GM23248 (cell line): ENCODE measurements around the gene THYN1. TPM values are rescaled to one million over a fixed set of nuclear protein-coding genes. Genes with fewer than 3 reads are reported as not detected.

Experiments
- DNase-seq: peaks from one replicate; pipeline ENCODE4 v3.0.0-alpha.2; 2015
- H2AFZ ChIP-seq: fragments of 200-600 bp; sonication (generic); 2 replicates; pipeline ENCODE4 v1.6.1; 2016; ENCODE audit warnings: antibody characterized with exemption
- H3F3A ChIP-seq: fragments of 200-600 bp; sonication (generic); 2 replicates; pipeline ENCODE4 v1.6.1; 2016; ENCODE audit warnings: mild to moderate bottlenecking, antibody characterized with exemption, mixed run types; ENCODE audit not compliant: insufficient read depth
- H3K27ac ChIP-seq: fragments of 200-600 bp; sonication (generic); 2 replicates; pipeline ENCODE4 v1.5.1; 2016; ENCODE audit warnings: mild to moderate bottlenecking
- H3K27me3 ChIP-seq: fragments of 200-600 bp; sonication (generic); replicated peaks from 2 replicates; pipeline ENCODE4 v1.6.1; 2016; ENCODE audit warnings: mild to moderate bottlenecking; ENCODE audit not compliant: insufficient read depth
- H3K36me3 ChIP-seq: fragments of 200-600 bp; sonication (generic); 2 replicates; pipeline ENCODE4 v1.6.1; 2016; ENCODE audit warnings: low read depth, mild to moderate bottlenecking
- H3K4me1 ChIP-seq: fragments of 200-600 bp; sonication (generic); 2 replicates; pipeline ENCODE4 v1.6.1; 2016; ENCODE audit warnings: mild to moderate bottlenecking; ENCODE audit not compliant: insufficient read depth
- H3K4me2 ChIP-seq: fragments of 200-600 bp; sonication (generic); one replicate; pipeline ENCODE4 v1.6.1; 2016; ENCODE audit warnings: mild to moderate bottlenecking; ENCODE audit not compliant: unreplicated experiment
- H3K4me3 ChIP-seq: fragments of 200-600 bp; sonication (generic); 2 replicates; pipeline ENCODE4 v1.5.1; 2016; ENCODE audit warnings: mild to moderate bottlenecking
- H3K79me2 ChIP-seq: fragments of 200-600 bp; sonication (generic); 2 replicates; pipeline ENCODE4 v1.6.1; 2016; ENCODE audit warnings: mild to moderate bottlenecking; ENCODE audit not compliant: insufficient read depth
- H3K9ac ChIP-seq: fragments of 200-600 bp; sonication (generic); 2 replicates; pipeline ENCODE4 v1.6.1; 2016; ENCODE audit warnings: mild to moderate bottlenecking
- H3K9me2 ChIP-seq: fragments of 200-600 bp; sonication (generic); 2 replicates; pipeline ENCODE4 v1.6.1; 2016; ENCODE audit warnings: mixed run types, mild to moderate bottlenecking, moderate library complexity; ENCODE audit not compliant: insufficient read depth
- H3K9me3 ChIP-seq: fragments of 200-600 bp; sonication (generic); one replicate; pipeline ENCODE4 v1.6.1; 2017; ENCODE audit warnings: low read depth
- H4K20me1 ChIP-seq: fragments of 200-600 bp; sonication (generic); 2 replicates; pipeline ENCODE4 v1.6.0; 2016; ENCODE audit not compliant: insufficient read depth
- EZH2 ChIP-seq: fragments of 200-600 bp; sonication (generic); IDR thresholded peaks from 2 replicates; pipeline ENCODE4 v1.6.1; 2018; ENCODE audit warnings: antibody characterized with exemption, mild to moderate bottlenecking; ENCODE audit not compliant: insufficient read depth, poor library complexity, severe bottlenecking
- EZH2phosphoT487 ChIP-seq: fragments of 200-600 bp; sonication (generic); IDR thresholded peaks from 2 replicates; pipeline ENCODE4 v1.6.1; 2018; ENCODE audit warnings: antibody characterized with exemption, moderate library complexity, mild to moderate bottlenecking, low read depth; ENCODE audit not compliant: insufficient read depth
- WGBS, 2 experiments: methylation state at CpG; one replicate each; pipeline ENCODE4 v1.1.6; 2015 to 2017; ENCODE audit warnings: low lambda C conversion rate in 2 of 2, low coverage in 1 of 2; ENCODE audit errors: missing lambda C conversion rate in 2 of 2; 5-methylcytosine and 5-hydroxymethylcytosine counted together
- in situ Hi-C: fragments of 300-500 bp; cut with MboI; formaldehyde crosslinking; loops from 2 replicates; pipeline ENCODE4 v1.15.0; 2020
- polyA plus RNA-seq: library from polyadenylated mRNA; unstranded; fragments of >200 nt; fragmentation: Nextera tagmentation; extraction: Ambion mirVana; gene quantifications from 2 replicates; pipeline ENCODE4 v1.2.1, GENCODE V29; 2016
- total RNA-seq: library from RNA; depleted of rRNA; stranded (reverse); fragments of >200 nt; shearing (Covaris generic); gene quantifications from 2 replicates; pipeline ENCODE4 v1.2.3, GENCODE V29; 2014

The THYN1 gene
- total and polyA plus RNA-seq, 2 experiments from 2014 or later, result 25.6 to 49.8 TPM

DNA sequence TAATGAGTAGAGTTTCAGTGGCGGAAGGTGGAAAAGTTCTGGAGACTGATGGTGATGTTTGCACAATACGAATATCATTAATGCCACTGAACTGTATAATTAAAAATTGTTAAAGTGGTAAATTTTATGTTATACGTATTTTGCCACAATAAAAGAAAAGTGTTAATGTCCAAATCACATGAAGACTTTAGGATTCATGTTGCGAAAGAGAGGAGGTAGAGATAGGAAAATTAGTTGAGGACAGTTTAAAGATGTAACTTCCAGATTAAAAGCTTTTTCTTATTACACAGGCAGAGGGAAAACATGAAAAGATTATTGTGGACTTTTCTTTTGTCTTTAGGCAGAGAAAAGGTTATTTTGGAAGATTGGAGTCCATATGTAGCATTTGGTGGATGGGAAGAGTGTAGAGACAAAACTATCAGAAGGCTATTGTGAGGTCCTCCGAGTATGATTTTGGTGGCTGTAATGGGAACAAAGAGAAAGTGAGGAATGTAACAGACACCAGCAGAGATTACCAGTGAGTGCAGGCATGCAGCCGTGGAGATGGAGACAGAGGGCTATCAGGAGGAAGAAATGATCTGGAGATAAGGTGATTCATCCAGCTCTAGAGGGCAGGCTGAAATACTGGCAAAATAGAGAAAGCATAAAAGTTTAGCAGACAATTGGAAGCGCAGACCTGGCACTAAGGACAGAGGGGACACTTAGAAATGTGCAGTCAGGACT is 16.2 kb downstream of the THYN1 start:
- Histone ChIP-seq H3K79me2 (peaks cover 38% of the 10 kb centered on the region), H3K9ac (no peak overlapping the region), H3K9me2 (no peaks in the 10 kb centered on the region), H2AFZ (no peak overlapping the region), H3K27me3 (no peaks in the 10 kb centered on the region), H3K36me3 (0 out of 2 replicates have a peak, but pooled peaks cover 10% of the 10 kb centered on the region), H3K27ac (no peak overlapping the region), H4K20me1 (no peaks in the 10 kb centered on the region), H3F3A (no peaks in the 10 kb centered on the region), H3K4me3 (no peak overlapping the region), H3K9me3 (no peaks in the 10 kb centered on the region), H3K4me2 (no peak overlapping the region), H3K4me1 (no peaks in the 10 kb centered on the region)
- in situ Hi-C loops, result no loop called here
- DNase-seq, result peak; percentile 11
- 87 to 91% methylated on average over 7 of the region's 7 CpGs for WGBS, 2 experiments
- TF ChIP-seq EZH2, result no peak
- no peak for TF ChIP-seq EZH2phosphoT487

GRCh38 chr11:134235399-134235798 is 17.8 kb downstream of the THYN1 start:
- H3K36me3 ChIP-seq, result 0 out of 2 replicates have a peak, but pooled peaks cover 6% of the 10 kb centered on the region
- H4K20me1 ChIP-seq, result peaks cover under 1% of the 10 kb centered on the region; the same call in 1 of the 2 replicates
- H3K9me2 ChIP-seq, result no peaks in the 10 kb centered on the region
- H3K27ac ChIP-seq, result no peak overlapping the region
- no peaks in the 10 kb centered on the region for H3K27me3 ChIP-seq
- H3K9ac ChIP-seq, result no peak overlapping the region
- no peak overlapping the region for H3K4me2 ChIP-seq
- no peak overlapping the region for H2AFZ ChIP-seq
- H3F3A ChIP-seq, result no peaks in the 10 kb centered on the region
- 68 to 78% methylated on average over 3 of the region's 3 CpGs for WGBS, 2 experiments
- no peak overlapping the region for H3K4me3 ChIP-seq
- DNase-seq, result no peak
- H3K4me1 ChIP-seq, result no peaks in the 10 kb centered on the region
- no peak for TF ChIP-seq EZH2
- TF ChIP-seq EZH2phosphoT487, result no peak
- in situ Hi-C loops, result no loop called here
- no peaks in the 10 kb centered on the region for H3K9me3 ChIP-seq
- H3K79me2 ChIP-seq, result peaks cover 54% of the 10 kb centered on the region

GRCh38 chr11:134233729-134234179 is 19.4 kb downstream of the THYN1 start:
- in situ Hi-C loops, result no loop called here
- peaks cover 11% of the 10 kb centered on the region; the same call in 1 of the 2 replicates for H4K20me1 ChIP-seq
- no peak overlapping the region for H3K4me2 ChIP-seq
- H3K27me3 ChIP-seq, result no peaks in the 10 kb centered on the region
- no peak overlapping the region for H2AFZ ChIP-seq
- H3K4me1 ChIP-seq, result peaks cover 15% of the 10 kb centered on the region
- no peaks in the 10 kb centered on the region for H3K9me3 ChIP-seq
- peaks cover 12% of the 10 kb centered on the region for H3F3A ChIP-seq
- H3K4me3 ChIP-seq, result no peak overlapping the region
- no peak for DNase-seq
- H3K9ac ChIP-seq, result no peak overlapping the region
- peaks cover 70% of the 10 kb centered on the region for H3K79me2 ChIP-seq
- TF ChIP-seq EZH2, result no peak
- TF ChIP-seq EZH2phosphoT487, result no peak
- WGBS, 2 experiments, result 93 to 95% methylated on average over 4 of the region's 4 CpGs
- no peaks in the 10 kb centered on the region for H3K36me3 ChIP-seq
- no peaks in the 10 kb centered on the region for H3K9me2 ChIP-seq
- H3K27ac ChIP-seq, result no peak overlapping the region

- Histone ChIP-seq H3K27ac (no peak overlapping the region), H3K9me2 (no peaks in the 10 kb centered on the region), H2AFZ (no peak overlapping the region), H3K9me3 (no peaks in the 10 kb centered on the region), H3F3A (peaks cover 20% of the 10 kb centered on the region), H3K79me2 (peaks cover 87% of the 10 kb centered on the region), H3K4me2 (no peak overlapping the region), H3K27me3 (no peaks in the 10 kb centered on the region), H3K36me3 (no peaks in the 10 kb centered on the region), H4K20me1 (peaks cover 17% of the 10 kb centered on the region; the same call in 1 of the 2 replicates), H3K4me3 (no peak overlapping the region), H3K4me1 (peaks cover 22% of the 10 kb centered on the region), H3K9ac (no peak overlapping the region)
- no peak for DNase-seq
- 73 to 74% methylated on average over 10 of the region's 10 CpGs for WGBS, 2 experiments
- in situ Hi-C loops, result no loop called here
- TF ChIP-seq EZH2phosphoT487 (no peak), EZH2 (no peak)
Observed at GRCh38 chr11:134231958-134232659, 21.0 kb downstream of the THYN1 start.
